D721Med (cell line): Measurements from ENCODE around the gene CARS1.
A peak's percentile ranks its signal among the peaks of the same experiment; 100 is the strongest.

ENCODE experiments used
- DNase-seq: peaks from one replicate; pipeline ENCODE4 v3.0.0; 2011; ENCODE audit warnings: low spot score; ENCODE audit not compliant: insufficient read length
- FAIRE-seq: peaks from 2 replicates; lab custom pipeline; 2011; peaks lifted over from hg19 to GRCh38; lab: Jason Lieb, UNC
- TF ChIP-seq, protein P1 (sequence below): IDR thresholded peaks from 2 replicates; pipeline ENCODE4 v1.5.1; 2012; ENCODE audit warnings: mild to moderate bottlenecking, control low read depth; ENCODE audit not compliant: insufficient read depth; ENCODE audit errors: missing control alignments

Gene CARS1

GRCh38 chr11:3030289-3031070 is 26.7 kb downstream of the CARS1 start:
- TF ChIP-seq, protein P1, sequence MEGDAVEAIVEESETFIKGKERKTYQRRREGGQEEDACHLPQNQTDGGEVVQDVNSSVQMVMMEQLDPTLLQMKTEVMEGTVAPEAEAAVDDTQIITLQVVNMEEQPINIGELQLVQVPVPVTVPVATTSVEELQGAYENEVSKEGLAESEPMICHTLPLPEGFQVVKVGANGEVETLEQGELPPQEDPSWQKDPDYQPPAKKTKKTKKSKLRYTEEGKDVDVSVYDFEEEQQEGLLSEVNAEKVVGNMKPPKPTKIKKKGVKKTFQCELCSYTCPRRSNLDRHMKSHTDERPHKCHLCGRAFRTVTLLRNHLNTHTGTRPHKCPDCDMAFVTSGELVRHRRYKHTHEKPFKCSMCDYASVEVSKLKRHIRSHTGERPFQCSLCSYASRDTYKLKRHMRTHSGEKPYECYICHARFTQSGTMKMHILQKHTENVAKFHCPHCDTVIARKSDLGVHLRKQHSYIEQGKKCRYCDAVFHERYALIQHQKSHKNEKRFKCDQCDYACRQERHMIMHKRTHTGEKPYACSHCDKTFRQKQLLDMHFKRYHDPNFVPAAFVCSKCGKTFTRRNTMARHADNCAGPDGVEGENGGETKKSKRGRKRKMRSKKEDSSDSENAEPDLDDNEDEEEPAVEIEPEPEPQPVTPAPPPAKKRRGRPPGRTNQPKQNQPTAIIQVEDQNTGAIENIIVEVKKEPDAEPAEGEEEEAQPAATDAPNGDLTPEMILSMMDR, result no peak
- FAIRE-seq, result no peak
- DNase-seq, result no peak

GRCh38 chr11:3028813-3029212 is 28.4 kb downstream of the CARS1 start:
- TF ChIP-seq, protein P1, result no peak
- FAIRE-seq (no peak), DNase-seq (no peak)

- DNase-seq (no peak), FAIRE-seq (no peak)
- TF ChIP-seq, protein P1, result no peak
Measured at GRCh38 chr11:3026803-3027202, 30.4 kb downstream of the CARS1 start.

DNA sequence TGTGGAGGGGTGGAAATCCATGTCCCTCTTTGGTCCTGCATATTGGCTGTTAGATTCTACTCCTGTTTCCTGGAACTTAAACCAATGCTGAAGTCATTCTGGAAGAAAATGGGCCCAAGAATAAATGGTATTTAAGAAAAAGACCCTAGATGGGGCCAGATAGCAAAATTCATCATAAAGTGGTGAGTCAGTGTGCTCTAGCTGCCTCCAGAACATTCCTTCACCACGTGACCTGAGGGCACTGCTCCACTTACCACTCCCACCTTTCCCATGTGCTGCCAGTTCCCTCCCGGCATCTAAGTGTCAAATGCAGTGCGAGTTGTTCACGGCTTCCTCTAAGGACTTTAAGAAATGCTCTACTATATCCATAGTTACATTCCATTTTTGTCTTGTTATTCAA is 34.2 kb downstream of the CARS1 start:
- FAIRE-seq (no peak), DNase-seq (no peak)
- TF ChIP-seq, protein P1, result no peak

DNA sequence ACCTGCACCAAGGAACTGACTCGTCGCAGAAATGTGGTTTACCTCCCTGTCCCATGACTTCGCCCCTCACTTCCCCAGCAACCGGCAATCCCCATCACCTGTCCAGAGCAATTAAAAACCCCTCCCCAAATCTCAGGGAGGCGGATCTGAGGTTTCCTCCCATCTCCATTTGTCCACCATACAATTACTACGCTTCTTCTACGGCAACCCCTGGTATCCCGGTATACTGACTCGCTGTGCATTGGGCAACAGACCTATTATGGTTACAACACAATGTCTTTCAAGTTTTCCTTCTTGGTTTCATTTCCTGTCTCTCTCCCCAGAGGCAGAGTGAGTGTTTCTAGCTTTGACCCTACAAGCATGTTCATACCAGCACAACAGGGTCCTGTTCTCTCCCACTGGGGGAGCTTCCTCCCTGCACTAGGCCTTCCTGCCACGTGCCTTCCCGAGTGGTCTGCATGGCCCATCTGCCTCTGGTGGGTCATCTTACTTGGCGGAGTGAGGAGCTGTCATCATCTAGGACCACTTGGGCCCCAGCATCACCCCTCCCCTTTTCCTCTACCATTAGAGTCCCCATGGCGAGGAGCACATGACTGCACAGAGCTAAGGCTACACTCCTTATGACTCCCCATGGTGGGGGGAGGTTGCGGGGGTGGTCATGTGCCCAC is 34.8 kb downstream of the CARS1 start:
- no peak for DNase-seq

DNA sequence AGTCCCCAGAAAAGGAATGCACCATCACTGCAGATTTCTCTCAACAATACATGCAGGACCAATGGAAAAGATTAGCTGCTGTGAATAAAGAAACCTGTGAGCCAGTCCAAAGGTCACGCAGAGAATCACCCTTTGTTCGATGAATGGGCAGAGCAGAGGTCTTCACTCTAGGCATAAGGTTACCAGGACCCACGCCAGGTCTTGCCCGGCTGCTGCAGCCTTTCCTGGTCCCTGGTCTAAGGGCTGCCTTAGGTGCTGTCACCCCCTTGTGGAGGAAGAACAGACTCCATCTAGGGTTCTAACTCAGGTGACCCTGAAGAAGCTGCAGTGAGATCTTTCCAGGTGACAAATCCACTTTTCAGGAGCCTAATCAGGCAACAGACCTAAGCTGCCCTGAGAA is 36.1 kb downstream of the CARS1 start:
- TF ChIP-seq, protein P1, result peak; percentile 19
- FAIRE-seq, result no peak
- DNase-seq, result no peak

More for the DNA sequence above, 34.8 kb downstream of the CARS1 start:
- TF ChIP-seq, protein P1, result no peak
- no peak for FAIRE-seq

- DNase-seq (no peak), FAIRE-seq (no peak)
- TF ChIP-seq, protein P1, result no peak
Measured at GRCh38 chr11:3020011-3020410, 37.2 kb downstream of the CARS1 start.
